Astrocyte of the cerebellum (primary cell): ENCODE data around the gene TMEM266.

ENCODE experiments used
- DNase-seq: peaks from one replicate; pipeline ENCODE4 v3.0.0-alpha.2; 2011; ENCODE audit warnings: low read depth
- H3K4me3 ChIP-seq: 2 replicates; pipeline ENCODE4 v1.5.1; 2011; ENCODE audit warnings: mild to moderate bottlenecking, low read depth, low read length, moderate library complexity
- CTCF ChIP-seq: IDR thresholded peaks from 2 replicates; pipeline ENCODE4 v1.5.1; 2012; ENCODE audit warnings: low read length, low read depth, moderate library complexity, mild to moderate bottlenecking; ENCODE audit errors: missing control alignments
- in situ Hi-C: cut with HindIII; loops from 2 replicates; pipeline ENCODE4 v1.10.0; 2017; ENCODE audit warnings: low sequenced_read_pairs

Gene TMEM266

GRCh38 chr15:76135516-76135915, 75.7 kb downstream of the TMEM266 start:
- no peak overlapping the region for H3K4me3 ChIP-seq
- in situ Hi-C loops: no loop called here
- no peak for DNase-seq

GRCh38 chr15:76138436-76138835, 78.7 kb downstream of the TMEM266 start:
- TF ChIP-seq CTCF: no peak
- no peak overlapping the region for H3K4me3 ChIP-seq
- no peak for DNase-seq
- in situ Hi-C loops: no loop called here

More at GRCh38 chr15:76135516-76135915, 75.7 kb downstream of the TMEM266 start:
- TF ChIP-seq CTCF: no peak

GRCh38 chr15:76139368-76140073, 79.7 kb downstream of the TMEM266 start:
- DNase-seq: peak; percentile 46
- peak; percentile 97 for TF ChIP-seq CTCF
- in situ Hi-C loops: no loop called here
- H3K4me3 ChIP-seq: no peak overlapping the region

- in situ Hi-C loops: no loop called here
- DNase-seq: no peak
- no peak overlapping the region for H3K4me3 ChIP-seq
- no peak for TF ChIP-seq CTCF
Measured at GRCh38 chr15:76140074-76140464, 80.3 kb downstream of the TMEM266 start.

GRCh38 chr15:76146812-76147211, 87.0 kb downstream of the TMEM266 start:
- no peak overlapping the region for H3K4me3 ChIP-seq
- no peak for DNase-seq
- no peak for TF ChIP-seq CTCF
- in situ Hi-C loops: no loop called here

GRCh38 chr15:76147906-76148570, 88.3 kb downstream of the TMEM266 start:
- in situ Hi-C loops: no loop called here
- TF ChIP-seq CTCF: peak; percentile 99
- no peak overlapping the region for H3K4me3 ChIP-seq
- no peak for DNase-seq
